ENCODE measurements around the gene MBLAC1. TPM values are rescaled to one million over a fixed set of nuclear protein-coding genes. Genes with fewer than 3 reads are reported as not detected.

MBLAC1 gene
- total and polyA plus RNA-seq, 9 of the 15 experiments (the other 6 are each of a cell fraction or from before 2014, with no cell fraction given): 0.03 to 3.1 (median 0.52) TPM

GRCh38 chr7:100127866-100128636 is 1.3 kb downstream of the MBLAC1 start (continued):
- TF ChIP-seq HMGXB4 (CRISPR knock-in tag; IDR thresholded peaks at IDR 0.05) (0 out of 2 replicates have a peak, but pooled peaks have one; percentile 0), ZNF589 (CRISPR knock-in tag; IDR thresholded peaks at IDR 0.05; ENCODE audit: low read depth) (no peak), POLR2G (IDR thresholded peaks at IDR 0.05; ENCODE audit: low read depth, low read length) (0 out of 2 replicates have a peak, but pooled peaks have one; percentile 31), ZNF253 (CRISPR knock-in tag; conservative IDR thresholded peaks at IDR 0.05) (no peak), HMGN3 (IDR thresholded peaks at IDR 0.05; ENCODE audit: borderline replicate concordance, extremely low read depth, insufficient read length, low read depth, low read length) (peak; percentile 12), BRCA1 (IDR thresholded peaks at IDR 0.05) (no peak), BRCA1 (CRISPR knock-in tag; IDR thresholded peaks at IDR 0.05) (0 out of 2 replicates have a peak, but pooled peaks have one; percentile 32), KAT7 (CRISPR knock-in tag; IDR thresholded peaks at IDR 0.05; ENCODE audit: borderline replicate concordance) (peak; percentile 88), SRSF7 (optimal IDR thresholded peaks at IDR 0.05; ENCODE audit: low read depth, low read length) (peak; percentile 19), BRD4 (IDR thresholded peaks at IDR 0.05) (no peak), SP1 (CRISPR knock-in tag; IDR thresholded peaks at IDR 0.05) (peak; percentile 23; the same call in 1 of the 2 replicates)
- TF ChIP-seq, protein P1, sequence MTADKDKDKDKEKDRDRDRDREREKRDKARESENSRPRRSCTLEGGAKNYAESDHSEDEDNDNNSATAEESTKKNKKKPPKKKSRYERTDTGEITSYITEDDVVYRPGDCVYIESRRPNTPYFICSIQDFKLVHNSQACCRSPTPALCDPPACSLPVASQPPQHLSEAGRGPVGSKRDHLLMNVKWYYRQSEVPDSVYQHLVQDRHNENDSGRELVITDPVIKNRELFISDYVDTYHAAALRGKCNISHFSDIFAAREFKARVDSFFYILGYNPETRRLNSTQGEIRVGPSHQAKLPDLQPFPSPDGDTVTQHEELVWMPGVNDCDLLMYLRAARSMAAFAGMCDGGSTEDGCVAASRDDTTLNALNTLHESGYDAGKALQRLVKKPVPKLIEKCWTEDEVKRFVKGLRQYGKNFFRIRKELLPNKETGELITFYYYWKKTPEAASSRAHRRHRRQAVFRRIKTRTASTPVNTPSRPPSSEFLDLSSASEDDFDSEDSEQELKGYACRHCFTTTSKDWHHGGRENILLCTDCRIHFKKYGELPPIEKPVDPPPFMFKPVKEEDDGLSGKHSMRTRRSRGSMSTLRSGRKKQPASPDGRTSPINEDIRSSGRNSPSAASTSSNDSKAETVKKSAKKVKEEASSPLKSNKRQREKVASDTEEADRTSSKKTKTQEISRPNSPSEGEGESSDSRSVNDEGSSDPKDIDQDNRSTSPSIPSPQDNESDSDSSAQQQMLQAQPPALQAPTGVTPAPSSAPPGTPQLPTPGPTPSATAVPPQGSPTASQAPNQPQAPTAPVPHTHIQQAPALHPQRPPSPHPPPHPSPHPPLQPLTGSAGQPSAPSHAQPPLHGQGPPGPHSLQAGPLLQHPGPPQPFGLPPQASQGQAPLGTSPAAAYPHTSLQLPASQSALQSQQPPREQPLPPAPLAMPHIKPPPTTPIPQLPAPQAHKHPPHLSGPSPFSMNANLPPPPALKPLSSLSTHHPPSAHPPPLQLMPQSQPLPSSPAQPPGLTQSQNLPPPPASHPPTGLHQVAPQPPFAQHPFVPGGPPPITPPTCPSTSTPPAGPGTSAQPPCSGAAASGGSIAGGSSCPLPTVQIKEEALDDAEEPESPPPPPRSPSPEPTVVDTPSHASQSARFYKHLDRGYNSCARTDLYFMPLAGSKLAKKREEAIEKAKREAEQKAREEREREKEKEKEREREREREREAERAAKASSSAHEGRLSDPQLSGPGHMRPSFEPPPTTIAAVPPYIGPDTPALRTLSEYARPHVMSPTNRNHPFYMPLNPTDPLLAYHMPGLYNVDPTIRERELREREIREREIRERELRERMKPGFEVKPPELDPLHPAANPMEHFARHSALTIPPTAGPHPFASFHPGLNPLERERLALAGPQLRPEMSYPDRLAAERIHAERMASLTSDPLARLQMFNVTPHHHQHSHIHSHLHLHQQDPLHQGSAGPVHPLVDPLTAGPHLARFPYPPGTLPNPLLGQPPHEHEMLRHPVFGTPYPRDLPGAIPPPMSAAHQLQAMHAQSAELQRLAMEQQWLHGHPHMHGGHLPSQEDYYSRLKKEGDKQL (CRISPR knock-in tag; IDR thresholded peaks at IDR 0.05; ENCODE audit: borderline replicate concordance): 0 out of 2 replicates have a peak, but pooled peaks have one; percentile 88
- TF ChIP-seq, protein P2, sequence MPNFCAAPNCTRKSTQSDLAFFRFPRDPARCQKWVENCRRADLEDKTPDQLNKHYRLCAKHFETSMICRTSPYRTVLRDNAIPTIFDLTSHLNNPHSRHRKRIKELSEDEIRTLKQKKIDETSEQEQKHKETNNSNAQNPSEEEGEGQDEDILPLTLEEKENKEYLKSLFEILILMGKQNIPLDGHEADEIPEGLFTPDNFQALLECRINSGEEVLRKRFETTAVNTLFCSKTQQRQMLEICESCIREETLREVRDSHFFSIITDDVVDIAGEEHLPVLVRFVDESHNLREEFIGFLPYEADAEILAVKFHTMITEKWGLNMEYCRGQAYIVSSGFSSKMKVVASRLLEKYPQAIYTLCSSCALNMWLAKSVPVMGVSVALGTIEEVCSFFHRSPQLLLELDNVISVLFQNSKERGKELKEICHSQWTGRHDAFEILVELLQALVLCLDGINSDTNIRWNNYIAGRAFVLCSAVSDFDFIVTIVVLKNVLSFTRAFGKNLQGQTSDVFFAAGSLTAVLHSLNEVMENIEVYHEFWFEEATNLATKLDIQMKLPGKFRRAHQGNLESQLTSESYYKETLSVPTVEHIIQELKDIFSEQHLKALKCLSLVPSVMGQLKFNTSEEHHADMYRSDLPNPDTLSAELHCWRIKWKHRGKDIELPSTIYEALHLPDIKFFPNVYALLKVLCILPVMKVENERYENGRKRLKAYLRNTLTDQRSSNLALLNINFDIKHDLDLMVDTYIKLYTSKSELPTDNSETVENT (CRISPR knock-in tag; IDR thresholded peaks at IDR 0.05): 0 out of 2 replicates have a peak, but pooled peaks have one; percentile 6
